Activated CD4-positive, alpha-beta T cell treated with anti-CD3 and anti-CD28 coated beads for 48 hours (primary cell): ENCODE results near the gene MICA.
"Not testable (repeated sequence)": the region's sequence is repeated elsewhere in the genome, so short reads cannot be mapped to it uniquely, and the experiment has no call there.

Source experiments
- DNase-seq: peaks from one replicate; pipeline ENCODE4 v3.0.0-alpha.2; 2020

Gene MICA

GRCh38 chr6:31403283-31404060, at the start of gene MICA:
MICA (plus strand) TSS chr6:31403595; CDS start chr6:31403633, 38 bp downstream.
- DNase-seq = peak; percentile 78

GRCh38 chr6:31354158-31354863, 49.1 kb upstream of the MICA start:
- no peak for DNase-seq

GRCh38 chr6:31354864-31355582, 48.4 kb upstream of the MICA start:
- no peak for DNase-seq

GRCh38 chr6:31355583-31355948, 47.8 kb upstream of the MICA start:
- DNase-seq = no peak

GRCh38 chr6:31356216-31356945, 47.0 kb upstream of the MICA start:
- DNase-seq = peak; percentile 48

GRCh38 chr6:31356946-31357466, 46.4 kb upstream of the MICA start, which contains the start of gene HLA-B:
HLA-B (minus strand) TSS chr6:31357179; CDS start chr6:31357158, 21 bp downstream.
- peak; percentile 81 for DNase-seq

- DNase-seq = no peak
Observed at GRCh38 chr6:31357886-31358285, 45.5 kb upstream of the MICA start.

- no peak for DNase-seq
Observed at GRCh38 chr6:31358302-31358701, 45.1 kb upstream of the MICA start.

- DNase-seq = no peak
Observed at GRCh38 chr6:31359581-31359980, 43.8 kb upstream of the MICA start.

GRCh38 chr6:31362751-31363150, 40.6 kb upstream of the MICA start:
- no peak for DNase-seq

GRCh38 chr6:31363811-31364210, 39.6 kb upstream of the MICA start:
- no peak for DNase-seq

GRCh38 chr6:31365864-31366263, 37.5 kb upstream of the MICA start:
- DNase-seq = no peak

- peak; percentile 93 for DNase-seq
Observed at GRCh38 chr6:31366693-31367470, 36.5 kb upstream of the MICA start.

- DNase-seq = no peak
Observed at GRCh38 chr6:31368461-31368860, 34.9 kb upstream of the MICA start.

GRCh38 chr6:31374118-31374517, 29.3 kb upstream of the MICA start:
- not testable (repeated sequence) for DNase-seq

- DNase-seq = no peak
Observed at GRCh38 chr6:31375699-31376098, 27.7 kb upstream of the MICA start.

GRCh38 chr6:31377029-31377428, 26.4 kb upstream of the MICA start:
- no peak for DNase-seq

- no peak for DNase-seq
Observed at GRCh38 chr6:31378062-31378720, 25.2 kb upstream of the MICA start.

GRCh38 chr6:31378721-31379103, 24.7 kb upstream of the MICA start:
- no peak for DNase-seq

- DNase-seq = no peak
Observed at GRCh38 chr6:31379850-31380249, 23.5 kb upstream of the MICA start.

GRCh38 chr6:31381666-31382065, 21.7 kb upstream of the MICA start:
- DNase-seq = no peak
